ENCODE measurements around the gene MFSD12.
A peak's percentile ranks its signal among the peaks of the same experiment; 100 is the strongest.

MFSD12 gene

DNA sequence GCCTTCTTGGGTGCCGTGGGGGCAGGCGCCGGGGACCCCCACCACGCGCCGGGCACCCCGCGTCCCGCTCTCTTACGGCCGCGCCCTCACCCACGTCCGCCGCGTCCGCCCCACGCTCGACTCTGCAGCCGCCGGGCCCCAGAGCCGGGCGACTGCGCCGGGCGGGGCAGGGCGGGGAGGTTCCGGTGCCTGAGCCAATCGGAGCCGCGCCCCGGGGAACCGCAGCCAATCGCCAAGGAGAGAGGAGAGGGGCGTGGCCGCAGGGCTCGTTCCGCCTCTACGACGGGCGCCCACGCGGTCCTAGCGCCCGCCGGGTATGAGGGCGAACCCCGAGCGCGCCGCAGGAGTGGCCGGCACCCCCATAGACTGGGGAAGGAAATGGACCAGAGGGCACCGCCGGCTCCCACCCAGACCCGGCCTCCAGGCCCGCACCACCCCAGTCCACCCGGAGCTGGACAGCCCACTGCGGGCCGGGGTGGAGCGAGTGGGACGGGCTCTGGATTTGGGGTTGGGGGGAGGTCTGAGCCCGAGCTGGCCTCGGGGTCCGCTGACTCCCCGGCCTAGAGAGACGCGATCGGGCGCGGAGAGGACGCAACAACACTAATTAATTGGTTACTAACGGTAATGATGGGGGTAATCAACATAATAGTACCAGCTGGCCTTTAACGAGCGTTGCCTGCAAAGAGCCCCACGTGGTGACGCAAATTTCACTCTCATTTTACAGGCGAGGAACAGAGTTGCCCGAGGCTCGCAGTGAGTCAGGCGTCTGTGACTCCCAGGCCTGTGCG is at the start of gene MFSD12:
TSS of gene MFSD12 (minus strand) at position 126 of the 788 bp plus-strand sequence. CDS start 183 bp downstream, outside the sequence.
- DNase-seq: peak; percentile 96

DNA sequence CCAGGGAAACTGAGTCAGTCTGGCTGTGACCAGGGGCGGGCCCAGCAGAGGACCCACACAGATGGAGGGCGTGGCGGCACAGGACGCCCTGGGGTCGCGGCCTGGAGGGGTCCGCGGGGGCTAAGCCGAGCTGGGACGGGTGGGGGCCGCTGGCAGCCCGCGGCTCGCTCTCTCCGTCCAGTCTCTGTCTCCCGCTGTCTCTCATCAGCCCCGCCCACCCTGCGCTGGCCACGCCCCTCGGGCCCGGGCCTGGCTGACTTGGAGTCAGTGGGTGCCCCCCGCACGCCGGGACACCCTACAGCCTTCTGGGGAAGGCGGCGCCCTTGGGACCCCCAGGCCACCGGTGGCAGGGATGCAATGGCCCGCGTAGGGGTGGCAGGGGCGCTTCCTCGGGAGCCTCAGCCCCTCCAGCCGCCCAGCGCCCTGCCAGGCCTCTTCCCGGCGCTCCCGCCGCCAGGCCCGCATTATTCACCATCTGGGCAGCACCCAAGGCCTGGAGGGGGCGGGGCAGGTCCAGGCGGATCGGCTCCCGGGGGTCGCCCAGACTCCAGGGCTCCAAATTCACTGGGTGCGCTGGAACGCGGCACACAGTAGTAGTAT is 49.4 kb upstream of the MFSD12 start, which contains the start of gene TBXA2R:
TSS of gene TBXA2R (minus strand) at position 186 of the 600 bp plus-strand sequence. CDS start 6,241 bp downstream, outside the sequence.
- DNase-seq: peak; percentile 77

GRCh38 chr19:3606174-3606689 is 48.8 kb upstream of the MFSD12 start:
- DNase-seq: no peak

- DNase-seq: no peak
Measured at GRCh38 chr19:3605770-3606169, 48.4 kb upstream of the MFSD12 start.

- DNase-seq: no peak
Measured at GRCh38 chr19:3605361-3605760, 48.0 kb upstream of the MFSD12 start.

GRCh38 chr19:3604987-3605343 is 47.6 kb upstream of the MFSD12 start:
- DNase-seq: no peak

DNA sequence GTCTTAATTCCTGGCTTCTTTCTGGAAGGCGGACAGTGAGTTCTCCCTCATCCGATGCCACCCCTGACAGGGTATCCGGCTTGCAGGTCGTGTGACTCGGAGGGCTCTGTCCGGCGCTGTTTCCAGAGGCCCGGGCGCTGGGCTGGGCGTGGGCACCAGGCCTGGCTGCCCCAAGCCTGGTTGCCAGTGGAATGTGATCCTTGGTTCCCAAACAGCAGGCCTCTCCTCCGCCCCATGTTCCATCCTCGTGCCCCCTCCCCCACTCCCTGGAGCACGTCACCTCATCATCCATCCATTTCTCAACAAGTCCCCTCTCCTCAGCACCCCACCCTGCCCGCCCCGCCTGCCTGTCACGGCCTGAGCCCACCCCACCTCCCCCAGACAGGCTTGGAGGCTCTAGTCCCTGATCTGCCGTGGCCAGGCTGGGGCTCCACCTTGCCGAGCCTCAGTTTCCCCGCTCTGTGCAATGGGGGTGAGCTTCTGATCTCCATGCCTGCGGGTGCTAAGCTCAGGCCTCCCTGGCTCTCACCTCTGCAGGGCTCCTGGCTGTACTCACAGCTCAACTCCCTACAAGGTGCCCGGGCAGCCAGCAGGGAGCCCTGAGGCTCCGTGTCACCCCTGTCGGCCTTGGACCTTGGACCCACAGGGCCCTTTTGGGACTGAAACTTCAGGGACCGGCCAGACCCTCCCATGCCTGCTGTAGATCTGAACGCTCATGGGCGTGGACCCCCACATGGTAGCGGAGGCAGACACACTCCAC is 47.0 kb upstream of the MFSD12 start:
- no peak for DNase-seq

GRCh38 chr19:3603121-3603811 is 45.9 kb upstream of the MFSD12 start:
- no peak for DNase-seq

DNA sequence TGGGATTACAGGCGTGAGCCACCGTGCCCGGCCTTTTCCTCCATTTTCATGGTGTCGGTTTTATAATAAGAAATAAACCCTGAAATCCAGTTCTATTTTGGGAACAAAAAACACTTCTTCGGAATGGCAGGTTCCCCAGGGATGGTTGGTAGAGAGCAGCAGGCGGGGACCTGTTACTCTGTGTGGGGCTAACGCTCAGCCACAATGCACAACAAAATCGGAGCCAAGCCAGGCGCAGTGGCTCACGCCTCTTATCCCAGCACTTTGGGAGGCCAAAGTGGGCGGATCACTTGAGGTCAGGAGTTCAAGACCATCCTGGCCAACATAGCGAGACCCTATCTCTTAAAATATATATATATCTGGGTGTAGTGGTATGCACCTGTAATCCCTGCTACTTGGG is 43.6 kb upstream of the MFSD12 start:
- DNase-seq: no peak

DNA sequence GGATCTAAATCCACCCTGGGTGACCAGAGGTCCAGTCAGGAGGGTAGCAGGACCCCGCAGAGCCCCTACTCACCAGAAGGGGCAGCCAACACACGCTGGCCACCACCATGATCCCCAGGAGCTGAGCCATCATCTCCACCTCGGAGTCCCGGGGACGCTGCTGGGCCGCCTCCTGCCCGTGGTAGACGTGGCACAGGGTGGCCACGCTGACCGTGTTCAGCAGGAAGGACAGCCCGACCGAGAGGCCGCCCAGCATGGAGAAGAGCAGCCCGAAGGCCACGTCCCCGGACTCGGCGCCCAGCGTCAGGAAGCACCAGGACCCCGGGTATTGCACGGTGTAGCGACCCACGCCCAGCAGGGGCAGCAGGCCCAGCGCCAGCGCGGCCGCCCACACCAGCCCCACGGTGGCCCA is 42.4 kb upstream of the MFSD12 start:
- DNase-seq: no peak

DNA sequence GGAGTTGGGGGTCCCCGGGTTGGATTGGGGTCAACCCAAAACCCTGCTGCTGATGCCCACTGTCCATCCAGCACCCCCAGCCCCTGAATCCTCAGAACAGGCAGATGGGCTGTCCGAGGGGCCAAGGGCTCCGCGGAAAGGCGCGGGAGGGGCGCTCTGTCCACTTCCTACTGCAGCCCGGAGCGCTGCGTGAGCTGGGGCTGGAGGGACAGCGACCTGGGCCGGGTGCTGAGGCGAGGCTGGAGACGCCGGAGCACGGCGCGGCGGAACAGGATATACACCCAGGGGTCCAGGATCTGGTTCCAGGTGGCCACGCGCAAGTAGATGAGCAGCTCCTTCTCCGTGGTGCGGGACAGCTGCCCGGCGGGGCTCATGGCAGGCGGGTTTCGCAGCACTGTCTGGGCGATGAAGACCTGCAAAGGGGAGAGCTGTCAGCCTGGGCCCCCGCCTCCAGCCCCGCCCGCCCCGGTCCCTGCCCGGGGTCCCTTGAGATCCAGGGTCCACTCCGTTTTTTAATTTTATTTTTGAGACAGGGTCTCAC is 38.2 kb upstream of the MFSD12 start:
- DNase-seq: no peak

GRCh38 chr19:3593156-3593555 is 35.8 kb upstream of the MFSD12 start:
- no peak for DNase-seq

GRCh38 chr19:3591876-3592613 is 34.7 kb upstream of the MFSD12 start:
- DNase-seq: no peak

DNA sequence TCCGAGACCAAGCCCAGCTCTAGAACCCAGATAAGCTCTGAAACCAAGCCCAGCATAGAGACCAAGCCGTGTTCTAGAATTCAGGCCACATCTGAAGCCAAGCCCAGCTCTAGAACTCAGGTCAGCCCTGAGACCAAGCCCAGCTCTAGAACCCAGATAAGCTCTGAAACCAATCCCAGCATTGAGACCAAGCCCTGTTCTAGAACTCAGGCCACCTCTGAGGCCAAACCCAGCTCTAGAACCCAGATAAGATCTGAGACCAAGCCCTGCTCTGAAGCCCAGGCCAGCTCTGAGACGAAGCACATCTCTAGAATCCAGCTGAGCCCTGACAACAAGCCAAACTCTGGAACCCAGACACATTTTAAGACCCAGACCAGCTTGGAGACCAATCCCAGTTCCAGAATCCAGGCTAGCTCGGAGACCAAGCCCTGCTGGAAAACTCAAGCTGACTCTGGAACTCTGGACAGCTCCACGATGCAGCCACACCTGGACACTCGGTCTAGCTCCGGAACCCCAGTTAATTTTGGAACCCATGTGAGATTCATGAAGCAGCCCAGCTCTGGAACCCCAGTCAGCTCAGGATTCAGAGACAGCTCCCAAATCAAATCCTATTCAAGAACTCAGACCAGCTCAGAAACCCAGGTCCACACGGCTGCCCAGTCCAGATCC is 33.7 kb upstream of the MFSD12 start:
- no peak for DNase-seq

- no peak for DNase-seq
Measured at GRCh38 chr19:3589949-3590348, 32.6 kb upstream of the MFSD12 start.

GRCh38 chr19:3589439-3589838 is 32.1 kb upstream of the MFSD12 start:
- DNase-seq: no peak

DNA sequence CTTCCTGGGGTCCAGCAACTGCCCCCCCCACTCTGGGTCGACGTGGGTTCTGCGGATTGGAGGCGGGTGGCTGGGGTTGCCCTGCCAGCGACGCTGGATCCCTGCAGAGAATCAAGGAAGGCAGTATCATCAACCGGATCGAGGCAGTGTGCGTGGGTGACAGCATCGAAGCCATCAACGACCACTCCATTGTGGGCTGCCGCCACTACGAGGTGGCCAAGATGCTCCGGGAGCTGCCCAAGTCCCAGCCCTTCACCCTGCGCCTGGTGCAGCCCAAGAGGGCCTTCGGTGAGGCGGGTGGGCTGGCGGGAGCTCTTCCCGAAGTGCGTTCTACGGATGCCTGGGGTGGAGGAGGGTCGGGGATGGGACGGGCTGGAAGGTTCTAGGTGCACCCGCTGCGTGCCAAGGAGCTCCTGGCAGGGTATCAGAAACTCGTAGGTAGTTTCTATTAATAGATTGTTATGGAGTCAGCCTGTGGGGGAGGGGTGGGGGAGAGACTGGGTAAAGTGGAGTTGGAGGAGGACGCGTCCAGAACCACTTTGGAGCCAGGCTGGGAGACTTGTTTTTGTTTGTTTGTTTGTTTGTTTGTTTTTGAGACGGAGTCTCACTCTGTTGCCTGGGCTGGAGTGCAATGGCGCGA is 29.4 kb upstream of the MFSD12 start:
- no peak for DNase-seq

DNA sequence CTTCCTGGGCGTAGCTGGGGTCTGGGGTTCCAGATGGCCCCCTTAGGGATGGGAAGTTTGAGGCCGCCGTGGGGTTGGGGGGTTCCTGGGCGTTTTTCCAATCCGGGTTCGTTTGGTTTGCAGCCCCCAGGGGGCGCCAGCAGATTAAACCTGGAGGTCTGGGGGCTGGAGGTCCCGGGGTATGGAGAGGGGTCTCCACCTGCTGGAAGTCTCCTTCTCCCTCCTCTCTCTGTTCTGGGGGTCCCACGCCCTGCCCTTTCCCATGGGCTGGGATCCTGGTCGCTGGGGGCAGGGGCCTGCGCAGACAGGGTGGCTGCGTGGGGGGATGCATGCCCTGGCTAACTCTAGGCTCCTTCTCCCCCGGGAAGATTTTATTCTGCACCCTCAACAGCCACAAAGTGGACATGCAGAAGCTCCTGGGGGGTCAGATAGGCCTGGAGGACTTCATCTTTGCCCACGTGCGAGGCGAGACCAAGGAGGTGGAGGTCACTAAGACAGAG is 28.8 kb upstream of the MFSD12 start:
- no peak for DNase-seq

DNA sequence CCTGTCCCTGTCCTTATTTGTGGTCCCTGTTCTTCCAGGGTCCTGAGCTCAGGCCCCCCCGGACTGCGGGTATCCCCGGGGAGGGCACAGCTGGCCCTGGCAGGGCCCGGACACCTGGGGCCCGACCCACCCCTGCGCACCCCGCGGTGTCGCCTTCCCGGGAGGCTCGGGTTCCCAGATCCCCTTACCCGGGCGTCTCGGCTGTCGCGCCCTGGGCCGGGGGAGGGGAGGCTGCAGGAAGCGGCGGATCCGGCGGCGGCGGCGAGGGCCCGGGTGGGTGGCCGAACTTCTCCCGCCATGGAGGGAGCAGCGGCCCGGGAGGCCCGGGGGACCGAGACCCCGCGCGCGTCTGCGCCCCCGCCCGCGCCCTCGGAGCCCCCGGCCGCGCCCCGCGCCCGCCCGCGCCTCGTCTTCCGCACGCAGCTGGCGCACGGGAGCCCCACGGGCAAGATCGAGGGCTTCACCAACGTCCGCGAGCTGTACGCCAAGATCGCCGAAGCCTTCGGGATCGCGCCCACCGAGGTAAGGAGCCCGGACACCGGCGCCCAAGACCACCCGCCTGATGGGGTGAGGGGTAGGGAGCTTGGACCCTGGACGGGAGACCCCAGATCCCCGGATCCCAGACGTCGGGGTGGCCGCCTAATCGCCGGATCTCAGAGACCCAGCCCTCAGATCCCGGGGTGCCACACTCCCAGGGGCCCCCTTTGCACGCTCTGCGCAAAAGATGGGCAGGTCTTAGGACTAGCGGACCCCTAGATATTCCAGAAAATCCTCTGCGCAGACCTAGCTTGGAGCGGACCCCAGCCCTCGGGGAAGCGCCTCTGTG is 28.1 kb upstream of the MFSD12 start, which contains the start of gene GIPC3:
TSS of gene GIPC3 (plus strand) at position 178 of the 826 bp plus-strand sequence. CDS start at position 298, 120 bp downstream.
- no peak for DNase-seq

All from right hindlimb (tissue), 1 donor.